GM23248 (cell line): Measurements from ENCODE around the gene TMEM38A. TPM values are rescaled to one million over a fixed set of nuclear protein-coding genes. Genes with fewer than 3 reads are reported as not detected.

ENCODE experiments used
- DNase-seq: peaks from one replicate; pipeline ENCODE4 v3.0.0-alpha.2; 2015
- H2AFZ ChIP-seq: fragments of 200-600 bp; sonication (generic); 2 replicates; pipeline ENCODE4 v1.6.1; 2016; ENCODE audit warnings: antibody characterized with exemption
- H3F3A ChIP-seq: fragments of 200-600 bp; sonication (generic); 2 replicates; pipeline ENCODE4 v1.6.1; 2016; ENCODE audit warnings: mild to moderate bottlenecking, antibody characterized with exemption, mixed run types; ENCODE audit not compliant: insufficient read depth
- H3K27ac ChIP-seq: fragments of 200-600 bp; sonication (generic); 2 replicates; pipeline ENCODE4 v1.5.1; 2016; ENCODE audit warnings: mild to moderate bottlenecking
- H3K27me3 ChIP-seq: fragments of 200-600 bp; sonication (generic); replicated peaks from 2 replicates; pipeline ENCODE4 v1.6.1; 2016; ENCODE audit warnings: mild to moderate bottlenecking; ENCODE audit not compliant: insufficient read depth
- H3K36me3 ChIP-seq: fragments of 200-600 bp; sonication (generic); 2 replicates; pipeline ENCODE4 v1.6.1; 2016; ENCODE audit warnings: low read depth, mild to moderate bottlenecking
- H3K4me1 ChIP-seq: fragments of 200-600 bp; sonication (generic); 2 replicates; pipeline ENCODE4 v1.6.1; 2016; ENCODE audit warnings: mild to moderate bottlenecking; ENCODE audit not compliant: insufficient read depth
- H3K4me2 ChIP-seq: fragments of 200-600 bp; sonication (generic); one replicate; pipeline ENCODE4 v1.6.1; 2016; ENCODE audit warnings: mild to moderate bottlenecking; ENCODE audit not compliant: unreplicated experiment
- H3K4me3 ChIP-seq: fragments of 200-600 bp; sonication (generic); 2 replicates; pipeline ENCODE4 v1.5.1; 2016; ENCODE audit warnings: mild to moderate bottlenecking
- H3K79me2 ChIP-seq: fragments of 200-600 bp; sonication (generic); 2 replicates; pipeline ENCODE4 v1.6.1; 2016; ENCODE audit warnings: mild to moderate bottlenecking; ENCODE audit not compliant: insufficient read depth
- H3K9ac ChIP-seq: fragments of 200-600 bp; sonication (generic); 2 replicates; pipeline ENCODE4 v1.6.1; 2016; ENCODE audit warnings: mild to moderate bottlenecking
- H3K9me2 ChIP-seq: fragments of 200-600 bp; sonication (generic); 2 replicates; pipeline ENCODE4 v1.6.1; 2016; ENCODE audit warnings: mixed run types, mild to moderate bottlenecking, moderate library complexity; ENCODE audit not compliant: insufficient read depth
- H3K9me3 ChIP-seq: fragments of 200-600 bp; sonication (generic); one replicate; pipeline ENCODE4 v1.6.1; 2017; ENCODE audit warnings: low read depth
- H4K20me1 ChIP-seq: fragments of 200-600 bp; sonication (generic); 2 replicates; pipeline ENCODE4 v1.6.0; 2016; ENCODE audit not compliant: insufficient read depth
- EZH2 ChIP-seq: fragments of 200-600 bp; sonication (generic); IDR thresholded peaks from 2 replicates; pipeline ENCODE4 v1.6.1; 2018; ENCODE audit warnings: antibody characterized with exemption, mild to moderate bottlenecking; ENCODE audit not compliant: insufficient read depth, poor library complexity, severe bottlenecking
- EZH2phosphoT487 ChIP-seq: fragments of 200-600 bp; sonication (generic); IDR thresholded peaks from 2 replicates; pipeline ENCODE4 v1.6.1; 2018; ENCODE audit warnings: antibody characterized with exemption, moderate library complexity, mild to moderate bottlenecking, low read depth; ENCODE audit not compliant: insufficient read depth
- WGBS, 2 experiments: methylation state at CpG; one replicate each; pipeline ENCODE4 v1.1.6; 2015 to 2017; ENCODE audit warnings: low lambda C conversion rate in 2 of 2, low coverage in 1 of 2; ENCODE audit errors: missing lambda C conversion rate in 2 of 2; 5-methylcytosine and 5-hydroxymethylcytosine counted together
- in situ Hi-C: fragments of 300-500 bp; cut with MboI; formaldehyde crosslinking; loops from 2 replicates; pipeline ENCODE4 v1.15.0; 2020
- polyA plus RNA-seq: library from polyadenylated mRNA; unstranded; fragments of >200 nt; fragmentation: Nextera tagmentation; extraction: Ambion mirVana; gene quantifications from 2 replicates; pipeline ENCODE4 v1.2.1, GENCODE V29; 2016
- total RNA-seq: library from RNA; depleted of rRNA; stranded (reverse); fragments of >200 nt; shearing (Covaris generic); gene quantifications from 2 replicates; pipeline ENCODE4 v1.2.3, GENCODE V29; 2014

Gene TMEM38A
- total and polyA plus RNA-seq, 2 experiments from 2014 or later, result 1.3 to 1.6 TPM

DNA sequence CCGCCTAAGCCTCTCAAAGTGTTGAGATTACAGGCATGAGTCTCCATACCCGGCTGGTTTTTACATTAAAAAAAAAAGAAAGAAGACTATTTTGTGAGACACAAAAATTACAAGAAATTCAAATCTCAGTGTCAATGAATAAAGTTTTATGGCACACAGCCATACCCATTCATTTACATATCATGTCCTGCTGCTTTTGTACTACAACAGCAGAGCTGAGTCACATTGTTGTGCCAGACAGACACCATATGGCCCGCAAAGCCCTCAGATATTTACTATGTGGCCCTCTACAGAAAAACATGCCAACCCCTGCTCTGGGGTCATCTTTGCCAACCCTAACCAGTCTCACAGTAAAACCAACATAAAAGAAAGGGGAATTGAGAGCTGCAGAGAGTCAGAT, 6.3 kb upstream of the TMEM38A start:
- 0 out of 2 replicates have a peak, but pooled peaks cover 3% of the 10 kb centered on the region for H4K20me1 ChIP-seq
- no peak overlapping the region for H3K4me2 ChIP-seq
- H3K9me2 ChIP-seq, result no peaks in the 10 kb centered on the region
- no peak overlapping the region for H2AFZ ChIP-seq
- no peak for DNase-seq
- no peak overlapping the region for H3K4me3 ChIP-seq
- WGBS, 2 experiments, result 86 to 92% methylated on average over 3 of the region's 3 CpGs
- peaks cover 24% of the 10 kb centered on the region; the same call in 1 of the 2 replicates for H3K36me3 ChIP-seq
- peaks cover 13% of the 10 kb centered on the region for H3K4me1 ChIP-seq
- in situ Hi-C loops, result no loop called here
- H3K79me2 ChIP-seq, result peaks cover 71% of the 10 kb centered on the region
- H3K27ac ChIP-seq, result no peak overlapping the region
- H3F3A ChIP-seq, result peaks cover 7% of the 10 kb centered on the region; the same call in 1 of the 2 replicates
- H3K9ac ChIP-seq, result no peak overlapping the region
- TF ChIP-seq EZH2 (no peak), EZH2phosphoT487 (no peak)
- no peaks in the 10 kb centered on the region for H3K27me3 ChIP-seq
- H3K9me3 ChIP-seq, result no peaks in the 10 kb centered on the region

DNA sequence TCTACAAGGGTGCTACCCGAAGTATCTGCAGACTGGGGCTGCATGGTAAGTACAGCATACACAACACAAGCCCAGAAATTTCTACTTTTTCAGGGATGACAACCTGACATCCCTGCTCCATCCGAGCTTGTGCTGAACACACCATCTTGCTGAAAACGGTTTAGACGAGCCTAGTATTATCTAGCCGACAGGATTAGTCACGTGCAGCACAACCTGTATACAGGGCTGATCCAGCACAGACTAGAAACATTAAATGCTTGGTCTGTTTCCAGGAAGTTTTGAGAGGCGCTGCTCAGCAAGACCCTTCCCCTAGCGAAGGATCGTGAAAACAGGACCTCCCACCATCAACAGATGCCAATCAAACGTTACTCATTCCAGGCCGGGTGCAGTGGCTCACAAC, 5.2 kb upstream of the TMEM38A start:
- H3K9me3 ChIP-seq, result no peaks in the 10 kb centered on the region
- no peak for DNase-seq
- H3F3A ChIP-seq, result no peaks in the 10 kb centered on the region
- H3K9me2 ChIP-seq, result no peaks in the 10 kb centered on the region
- in situ Hi-C loops, result no loop called here
- H3K36me3 ChIP-seq, result peaks cover 24% of the 10 kb centered on the region; the same call in 1 of the 2 replicates
- peaks cover 7% of the 10 kb centered on the region; the same call in 1 of the 2 replicates for H3K4me1 ChIP-seq
- peaks cover 67% of the 10 kb centered on the region for H3K79me2 ChIP-seq
- H3K4me2 ChIP-seq, result no peak overlapping the region
- H3K4me3 ChIP-seq, result no peak overlapping the region
- 82 to 86% methylated on average over 11 of the region's 11 CpGs for WGBS, 2 experiments
- no peaks in the 10 kb centered on the region for H3K27me3 ChIP-seq
- H3K27ac ChIP-seq, result no peak overlapping the region
- H4K20me1 ChIP-seq, result 0 out of 2 replicates have a peak, but pooled peaks cover 3% of the 10 kb centered on the region
- no peak overlapping the region for H2AFZ ChIP-seq
- H3K9ac ChIP-seq, result no peak overlapping the region
- TF ChIP-seq EZH2 (no peak), EZH2phosphoT487 (no peak)

DNA sequence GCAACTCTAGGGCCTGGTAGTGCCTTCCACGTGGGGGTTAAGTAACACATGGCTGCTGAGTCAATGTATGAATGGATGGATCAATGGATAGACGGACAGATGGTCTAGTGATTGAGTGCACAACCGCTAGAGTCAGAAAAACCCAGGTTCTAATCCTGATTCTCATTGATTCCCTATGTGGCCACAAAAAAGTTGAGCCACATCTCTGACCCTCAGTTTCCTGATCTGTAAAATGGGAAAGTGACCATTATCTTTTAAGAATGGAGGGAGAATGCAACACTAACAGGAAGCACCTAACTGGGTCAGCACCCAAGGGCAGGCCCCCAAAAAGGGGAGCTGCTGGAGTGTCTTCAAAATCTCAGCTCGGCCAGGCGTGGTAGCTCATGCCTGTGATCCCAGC, 3.6 kb upstream of the TMEM38A start:
- 0 out of 2 replicates have a peak, but pooled peaks cover 3% of the 10 kb centered on the region for H4K20me1 ChIP-seq
- H3K36me3 ChIP-seq, result peaks cover 15% of the 10 kb centered on the region; the same call in 1 of the 2 replicates
- no peak for TF ChIP-seq EZH2
- no peak for TF ChIP-seq EZH2phosphoT487
- H3K9me3 ChIP-seq, result no peaks in the 10 kb centered on the region
- no peak overlapping the region for H3K4me2 ChIP-seq
- H3K27me3 ChIP-seq, result no peaks in the 10 kb centered on the region
- no peak overlapping the region for H2AFZ ChIP-seq
- 69 to 79% methylated on average over 5 of the region's 5 CpGs for WGBS, 2 experiments
- peaks cover 63% of the 10 kb centered on the region for H3K79me2 ChIP-seq
- H3F3A ChIP-seq, result no peaks in the 10 kb centered on the region
- in situ Hi-C loops, result no loop called here
- H3K9ac ChIP-seq, result no peak overlapping the region
- DNase-seq, result no peak
- H3K4me3 ChIP-seq, result no peak overlapping the region
- no peaks in the 10 kb centered on the region for H3K9me2 ChIP-seq
- no peak overlapping the region for H3K27ac ChIP-seq
- H3K4me1 ChIP-seq, result peaks cover 7% of the 10 kb centered on the region; the same call in 1 of the 2 replicates

DNA sequence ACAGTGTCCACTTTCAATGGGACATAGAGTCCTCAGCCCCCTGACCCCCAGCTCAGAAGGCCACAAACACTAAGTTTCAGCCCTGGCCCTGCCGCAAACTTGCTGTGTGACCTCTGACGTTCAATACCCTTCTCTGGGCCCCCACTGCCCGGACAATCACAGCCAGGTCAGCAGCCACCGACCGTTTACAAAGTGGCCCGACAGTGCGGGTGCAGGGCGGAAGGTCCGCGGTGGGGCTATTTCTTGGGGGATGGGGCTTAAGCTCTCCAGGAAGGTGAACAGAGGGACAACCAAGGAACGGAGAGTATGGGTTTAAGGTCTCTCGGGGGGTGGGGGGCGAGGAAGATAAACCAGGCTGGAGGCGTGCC, 1.5 kb upstream of the TMEM38A start:
- Histone ChIP-seq H3K9me3 (no peaks in the 10 kb centered on the region), H2AFZ (peak overlapping the region; percentile 95), H3K9me2 (no peaks in the 10 kb centered on the region), H3K27me3 (no peaks in the 10 kb centered on the region), H3K4me2 (peak overlapping the region; percentile 98), H3K79me2 (peaks cover 51% of the 10 kb centered on the region), H3K4me1 (peaks cover 7% of the 10 kb centered on the region; the same call in 1 of the 2 replicates), H3K27ac (peak overlapping the region; percentile 83; the same call in 1 of the 2 replicates), H4K20me1 (0 out of 2 replicates have a peak, but pooled peaks cover 3% of the 10 kb centered on the region), H3K4me3 (peak overlapping the region; percentile 92), H3F3A (no peaks in the 10 kb centered on the region), H3K36me3 (peaks cover 7% of the 10 kb centered on the region; the same call in 1 of the 2 replicates), H3K9ac (peak overlapping the region; percentile 88)
- TF ChIP-seq EZH2phosphoT487, result no peak
- no peak for TF ChIP-seq EZH2
- no peak for DNase-seq
- in situ Hi-C loops, result no loop called here
- WGBS, 2 experiments, result 2% methylated on average over 11 to 14 of the region's 14 CpGs
